SK-N-DZ (cell line): ENCODE results near the gene SIMC1.
"Not testable (repeated sequence)": the region's sequence is repeated elsewhere in the genome, so short reads cannot be mapped to it uniquely, and the experiment has no call there.

ENCODE experiments used
- DNase-seq: peaks from one replicate; pipeline ENCODE4 v3.0.0-alpha.2; 2015; ENCODE audit warnings: low spot score

Gene SIMC1

DNA sequence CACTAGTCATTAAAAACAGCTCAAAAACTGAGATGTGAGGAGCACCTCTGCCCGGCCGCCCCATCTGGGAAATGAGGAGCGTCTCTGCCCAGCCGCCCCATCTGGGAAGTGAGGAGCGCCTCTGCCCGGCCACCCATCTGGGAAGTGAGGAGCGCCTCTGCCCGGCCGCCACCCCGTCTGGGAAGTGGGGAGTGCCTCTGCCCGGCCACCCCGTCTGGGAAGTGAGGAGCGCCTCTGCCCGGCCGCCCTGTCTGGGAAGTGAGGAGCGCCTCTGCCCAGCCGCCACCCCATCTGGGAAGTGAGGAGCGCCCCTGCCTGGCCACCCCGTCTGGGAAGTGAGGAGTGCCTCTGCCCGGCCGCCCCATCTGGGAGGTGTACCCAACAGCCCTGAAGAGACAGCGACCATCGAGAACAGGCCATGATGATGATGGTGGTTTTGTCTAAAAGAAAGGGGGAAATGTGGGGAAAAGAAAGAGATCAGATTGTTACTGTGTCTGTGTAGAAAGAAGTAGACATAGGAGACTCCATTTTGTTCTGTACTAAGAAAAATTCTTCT, 23.7 kb upstream of the SIMC1 start:
- DNase-seq = not testable (repeated sequence)

DNA sequence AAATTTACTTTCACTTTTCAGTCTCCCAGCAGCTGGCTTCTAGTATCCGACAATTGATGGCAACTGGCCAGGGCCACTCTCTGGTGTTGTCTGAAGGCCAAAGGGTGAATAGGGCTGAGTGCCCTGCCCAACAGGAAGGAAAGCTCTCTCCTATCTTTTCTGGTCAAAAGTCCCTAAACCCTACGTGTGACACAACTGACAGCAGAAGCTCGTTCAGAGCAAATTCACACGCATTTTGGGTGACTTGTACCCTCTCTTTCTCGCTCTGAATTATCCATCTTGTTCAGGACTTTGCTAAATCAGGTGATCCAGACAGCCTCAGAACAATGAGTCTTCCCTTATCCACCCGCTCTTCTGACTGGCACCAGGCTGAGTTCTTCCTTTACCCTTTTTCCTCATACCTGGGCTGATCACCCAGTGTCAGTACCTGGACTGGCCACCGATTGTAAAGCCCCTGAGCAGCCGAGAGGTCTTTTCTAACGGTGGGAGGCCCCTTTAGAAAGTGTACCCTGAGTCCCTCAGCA, 21.8 kb upstream of the SIMC1 start:
- not testable (repeated sequence) for DNase-seq

GRCh38 chr5:176217188-176217729, 21.0 kb upstream of the SIMC1 start:
- DNase-seq = not testable (repeated sequence)

GRCh38 chr5:176217764-176218163, 20.5 kb upstream of the SIMC1 start:
- DNase-seq = not testable (repeated sequence)

GRCh38 chr5:176222006-176222405, 16.2 kb upstream of the SIMC1 start:
- DNase-seq = not testable (repeated sequence)

- DNase-seq = not testable (repeated sequence)
Measured at GRCh38 chr5:176228358-176228757, 9.9 kb upstream of the SIMC1 start.

GRCh38 chr5:176233253-176233652, 5.0 kb upstream of the SIMC1 start:
- not testable (repeated sequence) for DNase-seq

DNA sequence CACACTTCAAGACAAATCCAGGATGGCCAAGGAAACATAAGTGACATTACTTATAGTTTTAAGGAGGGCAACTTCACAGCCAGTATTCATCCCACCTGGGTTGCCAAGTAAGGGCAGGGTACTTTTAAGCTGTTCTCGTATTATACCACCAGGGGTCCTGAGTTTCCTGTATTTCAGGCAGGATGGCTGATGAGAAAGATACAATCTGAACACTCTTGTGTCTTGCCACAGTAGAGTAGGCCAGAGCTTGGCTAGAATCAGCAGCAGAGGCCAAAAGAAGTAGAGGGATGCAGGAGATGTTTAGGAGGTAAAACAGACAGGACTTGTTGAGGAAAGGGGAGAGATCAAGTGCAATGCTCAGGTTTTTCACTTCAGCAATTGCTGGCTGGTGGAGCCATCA, 3.1 kb upstream of the SIMC1 start:
- peak; percentile 78 for DNase-seq

DNA sequence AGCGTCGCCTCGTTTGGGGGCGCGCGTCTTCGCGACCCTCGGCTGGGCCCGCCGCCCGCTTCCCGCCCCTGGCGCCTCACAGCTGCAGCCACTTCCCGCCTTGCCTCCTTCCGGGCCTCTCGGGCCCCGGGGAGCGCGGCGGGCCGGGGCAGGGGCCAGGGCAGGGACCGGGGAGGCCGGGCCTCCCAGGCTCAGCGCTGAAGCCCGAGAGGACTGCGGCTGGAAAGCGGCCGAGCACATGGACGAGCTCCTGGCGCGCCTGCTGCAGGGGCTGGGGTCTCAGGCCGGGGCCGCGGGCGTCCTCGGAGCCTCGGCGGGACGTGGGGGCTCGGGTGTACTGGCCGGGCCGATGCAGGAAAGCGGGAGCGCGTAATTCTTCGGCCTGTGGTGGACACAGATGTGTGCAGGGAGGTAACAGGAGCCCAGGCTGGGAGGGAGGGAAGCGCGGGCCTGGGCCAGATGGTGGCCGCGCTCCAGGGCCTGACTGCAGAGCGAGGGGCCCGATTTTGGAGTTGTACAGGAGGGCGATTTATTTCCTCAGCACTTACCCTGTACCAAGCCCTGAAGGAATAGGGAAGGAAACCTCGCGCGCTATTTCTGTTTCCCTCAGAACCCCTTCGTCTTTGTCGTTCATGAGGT, 540 bp downstream of the SIMC1 start:
- DNase-seq = not testable (repeated sequence)

DNA sequence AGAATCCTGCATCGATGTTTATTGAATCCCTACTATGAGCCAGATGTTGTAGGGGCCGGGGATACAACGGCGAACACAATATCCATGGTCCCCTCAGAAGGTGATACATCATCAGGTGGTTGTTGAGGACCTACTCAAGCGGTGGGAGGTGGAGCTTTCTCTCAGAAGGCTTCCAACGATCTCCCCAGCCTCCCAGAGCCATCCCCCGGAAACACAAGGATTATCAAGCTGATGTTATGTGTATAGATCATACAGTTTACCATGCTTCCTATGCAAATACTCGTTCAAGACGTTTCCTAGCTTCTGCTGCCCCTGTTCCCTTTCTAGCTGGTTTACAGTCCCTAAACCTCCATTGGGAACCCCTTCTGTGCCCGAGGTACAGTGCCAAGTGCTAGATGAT, 1.1 kb downstream of the SIMC1 start:
- not testable (repeated sequence) for DNase-seq

DNA sequence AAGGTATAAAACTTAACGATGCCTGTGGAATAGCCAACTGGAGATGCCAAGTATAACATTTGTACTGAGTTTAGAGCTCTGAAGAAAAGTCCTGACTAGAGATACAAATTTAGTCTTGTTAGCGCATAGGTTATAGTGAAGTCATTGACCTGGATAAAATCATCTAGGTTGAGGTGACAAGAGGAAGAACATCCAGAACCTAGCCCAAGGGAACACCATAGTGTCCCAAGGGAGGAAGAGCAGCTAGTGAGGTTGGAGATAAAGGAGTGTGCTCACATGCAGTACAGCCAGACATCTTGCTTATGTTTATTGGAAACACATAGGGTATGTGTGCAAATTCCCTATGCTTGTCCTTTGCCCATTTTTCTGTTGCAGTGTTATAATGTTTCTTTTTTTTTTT, 6.1 kb downstream of the SIMC1 start:
- not testable (repeated sequence) for DNase-seq

GRCh38 chr5:176245074-176245473, 6.8 kb downstream of the SIMC1 start:
- not testable (repeated sequence) for DNase-seq

DNA sequence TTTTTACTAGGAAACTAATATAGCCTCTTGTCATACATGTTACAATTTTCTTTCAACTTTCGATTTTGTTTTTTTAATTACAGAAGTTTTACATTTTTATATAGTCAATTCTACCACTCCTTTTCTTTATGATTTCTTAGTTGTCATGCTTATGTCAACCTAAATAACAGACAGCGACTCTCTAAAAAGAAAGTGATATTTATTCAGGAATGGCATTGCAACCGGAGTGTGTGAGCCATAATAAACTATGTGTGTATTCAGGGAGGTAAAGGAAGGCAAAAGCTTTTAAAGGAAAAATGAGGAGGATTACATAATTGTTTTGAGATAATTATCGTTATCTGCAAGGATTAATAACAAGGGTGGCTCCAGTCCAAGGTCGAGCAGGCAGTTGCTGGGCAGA, 7.3 kb downstream of the SIMC1 start:
- DNase-seq = not testable (repeated sequence)

- not testable (repeated sequence) for DNase-seq
Measured at GRCh38 chr5:176250691-176251090, 12.5 kb downstream of the SIMC1 start.

DNA sequence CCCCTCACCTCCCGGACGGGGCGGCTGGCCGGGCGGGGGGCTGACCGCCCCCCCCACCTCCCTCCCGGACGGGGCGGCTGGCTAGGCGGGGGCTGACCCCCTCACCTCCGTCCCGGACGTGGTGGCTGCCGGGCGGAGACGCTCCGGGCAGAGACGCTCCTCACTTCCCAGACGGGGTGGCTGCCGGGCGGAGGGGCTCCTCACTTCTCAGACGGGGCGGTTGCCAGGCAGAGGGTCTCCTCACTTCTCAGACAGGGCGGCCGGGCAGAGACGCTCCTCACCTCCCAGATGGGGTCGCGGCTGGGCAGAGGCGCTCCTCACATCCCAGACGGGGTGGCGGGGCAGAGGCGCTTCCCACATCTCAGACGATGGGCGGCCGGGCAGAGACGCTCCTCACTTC, 13.9 kb downstream of the SIMC1 start:
- not testable (repeated sequence) for DNase-seq

GRCh38 chr5:176253370-176254065, 15.3 kb downstream of the SIMC1 start:
- not testable (repeated sequence) for DNase-seq

GRCh38 chr5:176254066-176254393, 15.8 kb downstream of the SIMC1 start:
- DNase-seq = not testable (repeated sequence)

- DNase-seq = not testable (repeated sequence)
Measured at GRCh38 chr5:176257871-176258505, 19.8 kb downstream of the SIMC1 start.

GRCh38 chr5:176260682-176261081, 22.5 kb downstream of the SIMC1 start:
- not testable (repeated sequence) for DNase-seq

GRCh38 chr5:176266448-176266847, 28.2 kb downstream of the SIMC1 start:
- not testable (repeated sequence) for DNase-seq

GRCh38 chr5:176289018-176289417, 50.8 kb downstream of the SIMC1 start:
- not testable (repeated sequence) for DNase-seq
